GM13977 (cell line): ENCODE data around the gene RPS6KA1.

ENCODE experiments used
- DNase-seq: peaks from one replicate; pipeline ENCODE4 v3.0.0; 2012; ENCODE audit warnings: low spot score
- CTCF ChIP-seq: IDR thresholded peaks from 2 replicates; pipeline ENCODE4 v1.5.1; 2012; ENCODE audit warnings: mild to moderate bottlenecking, control low read depth; ENCODE audit not compliant: insufficient read depth; ENCODE audit errors: extremely low read depth, missing control alignments
- in situ Hi-C: fragments of 300-500 bp; cut with MboI; formaldehyde crosslinking; loops from one replicate; pipeline ENCODE4 v1.12.0; 2022; ENCODE audit warnings: low sequenced_read_pairs, low pct_unique_long_range_greater_than_20kb, mixed read lengths, inconsistent platforms; ENCODE audit not compliant: unreplicated experiment

RPS6KA1 gene

GRCh38 chr1:26574018-26574417 lies 44.5 kb downstream of the RPS6KA1 start:
- no peak for DNase-seq
- in situ Hi-C loops: no loop called here
- TF ChIP-seq CTCF: no peak

GRCh38 chr1:26574719-26575251 lies 45.2 kb downstream of the RPS6KA1 start:
- DNase-seq: no peak
- no peak for TF ChIP-seq CTCF
- in situ Hi-C loops: no loop called here

- DNase-seq: no peak
- TF ChIP-seq CTCF: no peak
- in situ Hi-C loops: no loop called here
These were observed 45.8 kb downstream of the RPS6KA1 start for GRCh38 chr1:26575348-26575747.

- DNase-seq: no peak
- in situ Hi-C loops: no loop called here
- TF ChIP-seq CTCF: no peak
These were observed 48.6 kb downstream of the RPS6KA1 start for GRCh38 chr1:26578167-26578566.

- DNase-seq: no peak
- in situ Hi-C loops: no loop called here
- no peak for TF ChIP-seq CTCF
These were observed 50.1 kb downstream of the RPS6KA1 start for GRCh38 chr1:26579681-26580111.

- DNase-seq: no peak
- no peak for TF ChIP-seq CTCF
- in situ Hi-C loops: no loop called here
These were observed 50.6 kb downstream of the RPS6KA1 start for GRCh38 chr1:26580116-26580515.

- DNase-seq: no peak
- in situ Hi-C loops: no loop called here
- no peak for TF ChIP-seq CTCF
These were observed 51.7 kb downstream of the RPS6KA1 start for GRCh38 chr1:26581287-26581651.
